Peyer's patch (tissue), 4 donors: ENCODE results near the gene FAM43A. TPM values are rescaled to one million over a fixed set of nuclear protein-coding genes. Genes with fewer than 3 reads are reported as not detected.

Source experiments
- DNase-seq, 3 donors: peaks; one replicate each; pipeline ENCODE4 v3.0.0-alpha.2; 2017 to 2019
- H3K27ac ChIP-seq, 4 donors: fragments of 200-600 bp; sonication (generic); one replicate each; pipeline ENCODE4 v1.5.1; 2016 to 2019
- H3K27me3 ChIP-seq, 2 donors: fragments of 200-600 bp; sonication (generic); one replicate each; pipeline ENCODE4 v1.5.1; 2019
- H3K36me3 ChIP-seq, 3 donors: fragments of 200-600 bp; sonication (generic); one replicate each; pipeline ENCODE4 v1.5.1; 2016 to 2019
- H3K4me1 ChIP-seq, 4 donors: fragments of 200-600 bp; sonication (generic); one replicate each; pipeline ENCODE4 v1.5.1; 2016 to 2019
- H3K4me3 ChIP-seq, 4 donors: fragments of 200-600 bp; sonication (generic); 1 replicate in 3 of 4; 2 replicates in 1 of 4; pipeline ENCODE4 v1.5.1; 2016 to 2019; ENCODE audit warnings: mild to moderate bottlenecking in 1 of 4
- H3K9me3 ChIP-seq, 4 donors: fragments of 200-600 bp; sonication (generic); one replicate each; pipeline ENCODE4 v1.5.1; 2016 to 2019; ENCODE audit warnings: mild to moderate bottlenecking in 1 of 4
- CTCF ChIP-seq, 6 experiments: fragments of 450-650 bp in 4 of 6; fragments of 200-600 bp in 2 of 6; sonication (generic) in 1 of 6; IDR thresholded peaks; one replicate each; pipeline ENCODE4 v1.5.1; 2017 to 2019; ENCODE audit warnings: antibody characterized with exemption in 6 of 6, mild to moderate bottlenecking in 3 of 6, moderate library complexity in 1 of 6
- POLR2A ChIP-seq, 2 donors: fragments of 450-650 bp; IDR thresholded peaks; one replicate each; pipeline ENCODE4 v1.5.1; 2017; ENCODE audit warnings: antibody characterized with exemption in 2 of 2, mild to moderate bottlenecking in 2 of 2, moderate library complexity in 2 of 2
- total RNA-seq, 4 donors: library from RNA; depleted of rRNA; stranded (reverse); fragments of >200 nt; gene quantifications; one replicate each; pipeline ENCODE4 v1.1.0, GENCODE V29; 2016

Gene FAM43A
- total RNA-seq, 4 donors from 2014 or later: 4.1 to 27.5 (median 8.9) TPM

- peaks cover 0 to 15% (median 3%) of the 10 kb centered on the region in 4 donors for H3K4me1 ChIP-seq
- TF ChIP-seq CTCF (IDR thresholded peaks at IDR 0.05) (peak in 1 of 6 experiments; percentile 11), POLR2A (IDR thresholded peaks at IDR 0.05) (peak in 1 of 2 donors; percentile 50)
- H3K9me3 ChIP-seq: no peaks in the 10 kb centered on the region
- no peaks in the 10 kb centered on the region for H3K27me3 ChIP-seq
- H3K4me3 ChIP-seq: peak within 1 kb of the TSS; percentile 61 to 81 (median 75)
- peak; percentile 88 to 96 (median 92) for DNase-seq
- peaks cover 0 to 8% (median 0%) of the 10 kb centered on the region in 3 donors for H3K36me3 ChIP-seq
- peak within 1 kb of the TSS; percentile 78 to 89 (median 82) for H3K27ac ChIP-seq
Measured at GRCh38 chr3:194671900-194672808, 13.5 kb upstream of the FAM43A start, which contains the start of gene LSG1. Gene LSG1 (minus strand): TSS chr3:194672191. CDS start chr3:194672162, 29 bp downstream.

- peaks cover 0 to 8% (median 0%) of the 10 kb centered on the region in 3 donors for H3K36me3 ChIP-seq
- H3K4me1 ChIP-seq: peaks cover 0 to 15% (median 3%) of the 10 kb centered on the region in 4 donors
- peak overlapping the region; percentile 78 to 89 (median 82) for H3K27ac ChIP-seq
- peak overlapping the region; percentile 61 to 81 (median 75) for H3K4me3 ChIP-seq
- no peaks in the 10 kb centered on the region for H3K9me3 ChIP-seq
- no peak for DNase-seq
- H3K27me3 ChIP-seq: no peaks in the 10 kb centered on the region
- TF ChIP-seq CTCF (IDR thresholded peaks at IDR 0.05): no peak
- no peak for TF ChIP-seq POLR2A (IDR thresholded peaks at IDR 0.05)
Measured at GRCh38 chr3:194672876-194673275, 12.8 kb upstream of the FAM43A start.

- peaks cover 0 to 15% (median 3%) of the 10 kb centered on the region in 4 donors for H3K4me1 ChIP-seq
- peaks cover 0 to 5% (median 0%) of the 10 kb centered on the region in 3 donors for H3K36me3 ChIP-seq
- no peak overlapping the region for H3K4me3 ChIP-seq
- no peak for DNase-seq
- TF ChIP-seq CTCF (IDR thresholded peaks at IDR 0.05) (no peak), POLR2A (IDR thresholded peaks at IDR 0.05) (no peak)
- no peak overlapping the region for H3K27ac ChIP-seq
- no peaks in the 10 kb centered on the region for H3K27me3 ChIP-seq
- H3K9me3 ChIP-seq: no peaks in the 10 kb centered on the region
Measured at GRCh38 chr3:194673761-194674160, 11.9 kb upstream of the FAM43A start.

- Histone ChIP-seq H3K36me3 (no peaks in the 10 kb centered on the region), H3K9me3 (no peaks in the 10 kb centered on the region)
- TF ChIP-seq CTCF (IDR thresholded peaks at IDR 0.05) (no peak), POLR2A (IDR thresholded peaks at IDR 0.05) (no peak)
Measured at GRCh38 chr3:194675081-194675640, 10.5 kb upstream of the FAM43A start.

DNA sequence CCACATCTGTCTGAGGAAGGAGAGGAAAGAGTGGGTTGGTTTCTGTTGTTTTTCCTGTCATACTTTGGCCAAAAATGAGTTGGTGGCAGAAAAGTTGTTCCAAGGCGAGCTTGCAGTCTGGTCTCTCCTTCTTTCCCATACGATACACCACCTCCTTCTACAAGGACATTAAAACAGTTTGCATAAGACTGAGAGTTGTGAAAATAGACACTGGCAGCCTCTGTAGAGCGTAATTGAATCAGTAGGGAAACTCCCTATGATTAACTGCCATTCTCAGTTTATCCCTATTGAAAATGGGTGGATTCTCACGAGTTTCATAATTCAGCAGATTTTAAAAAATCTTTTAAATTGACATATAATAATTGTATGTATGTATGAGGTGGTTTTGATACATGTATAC, 10.0 kb upstream of the FAM43A start:
- Histone ChIP-seq H3K9me3 (no peaks in the 10 kb centered on the region), H3K36me3 (no peaks in the 10 kb centered on the region), H3K4me3 (no peak overlapping the region), H3K27me3 (no peaks in the 10 kb centered on the region), H3K4me1 (peaks cover 0 to 11% (median 3%) of the 10 kb centered on the region in 4 donors), H3K27ac (no peak overlapping the region)
- no peak for DNase-seq
- TF ChIP-seq CTCF (IDR thresholded peaks at IDR 0.05): no peak
- no peak for TF ChIP-seq POLR2A (IDR thresholded peaks at IDR 0.05)

More at GRCh38 chr3:194675081-194675640, 10.5 kb upstream of the FAM43A start:
- H3K27me3 ChIP-seq: no peaks in the 10 kb centered on the region
- DNase-seq: no peak
- H3K4me1 ChIP-seq: peaks cover 0 to 15% (median 3%) of the 10 kb centered on the region in 4 donors
- H3K27ac ChIP-seq: no peak overlapping the region
- no peak overlapping the region for H3K4me3 ChIP-seq
